ENCODE results near the gene TXNDC17. TPM values are rescaled to one million over a fixed set of nuclear protein-coding genes. Genes with fewer than 3 reads are reported as not detected.

Gene TXNDC17
- total RNA-seq, 6 experiments from 2014 or later: 50.4 to 204 (median 72.1) TPM

DNA sequence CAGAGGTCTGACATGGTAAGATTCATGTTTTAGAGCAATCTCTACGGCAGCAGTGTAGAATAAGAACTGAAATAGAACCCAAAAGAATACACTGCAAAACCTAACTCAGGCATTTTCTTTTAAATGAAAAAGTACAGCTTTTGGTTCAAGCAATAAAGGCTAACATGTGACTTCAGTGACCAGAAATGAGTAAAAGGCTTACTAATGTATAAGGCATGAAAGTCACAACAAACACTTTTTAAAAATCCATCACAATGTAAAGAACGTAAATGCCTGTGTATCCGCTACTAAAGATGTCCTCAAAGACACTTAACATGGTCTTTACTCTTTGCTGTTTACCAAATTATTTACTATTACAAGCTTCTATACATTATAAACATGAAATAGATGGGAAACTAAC is 16.9 kb upstream of the TXNDC17 start:
- no peak overlapping the region for H3K27ac ChIP-seq
- intact Hi-C loops (cut with DNase I): no loop called here
- WGBS (ENCODE audit: insufficient coverage, low coverage, low lambda C conversion rate, missing lambda C conversion rate): 82% methylated on average over 3 of the region's 3 CpGs
- DNase-seq (no peak), ATAC-seq (no peak)
- no peaks in the 10 kb centered on the region for H3K9me3 ChIP-seq
- TF ChIP-seq, protein P1, sequence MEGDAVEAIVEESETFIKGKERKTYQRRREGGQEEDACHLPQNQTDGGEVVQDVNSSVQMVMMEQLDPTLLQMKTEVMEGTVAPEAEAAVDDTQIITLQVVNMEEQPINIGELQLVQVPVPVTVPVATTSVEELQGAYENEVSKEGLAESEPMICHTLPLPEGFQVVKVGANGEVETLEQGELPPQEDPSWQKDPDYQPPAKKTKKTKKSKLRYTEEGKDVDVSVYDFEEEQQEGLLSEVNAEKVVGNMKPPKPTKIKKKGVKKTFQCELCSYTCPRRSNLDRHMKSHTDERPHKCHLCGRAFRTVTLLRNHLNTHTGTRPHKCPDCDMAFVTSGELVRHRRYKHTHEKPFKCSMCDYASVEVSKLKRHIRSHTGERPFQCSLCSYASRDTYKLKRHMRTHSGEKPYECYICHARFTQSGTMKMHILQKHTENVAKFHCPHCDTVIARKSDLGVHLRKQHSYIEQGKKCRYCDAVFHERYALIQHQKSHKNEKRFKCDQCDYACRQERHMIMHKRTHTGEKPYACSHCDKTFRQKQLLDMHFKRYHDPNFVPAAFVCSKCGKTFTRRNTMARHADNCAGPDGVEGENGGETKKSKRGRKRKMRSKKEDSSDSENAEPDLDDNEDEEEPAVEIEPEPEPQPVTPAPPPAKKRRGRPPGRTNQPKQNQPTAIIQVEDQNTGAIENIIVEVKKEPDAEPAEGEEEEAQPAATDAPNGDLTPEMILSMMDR (IDR thresholded peaks at IDR 0.05): no peak
- TF ChIP-seq POLR2A (IDR thresholded peaks at IDR 0.05): no peak
- no peaks in the 10 kb centered on the region for H3K27me3 ChIP-seq
- H3K4me1 ChIP-seq: no peaks in the 10 kb centered on the region
- H3K36me3 ChIP-seq: peaks cover 0 to 10% (median 6%) of the 10 kb centered on the region in 4 donors
- no peak overlapping the region for H3K4me3 ChIP-seq

DNA sequence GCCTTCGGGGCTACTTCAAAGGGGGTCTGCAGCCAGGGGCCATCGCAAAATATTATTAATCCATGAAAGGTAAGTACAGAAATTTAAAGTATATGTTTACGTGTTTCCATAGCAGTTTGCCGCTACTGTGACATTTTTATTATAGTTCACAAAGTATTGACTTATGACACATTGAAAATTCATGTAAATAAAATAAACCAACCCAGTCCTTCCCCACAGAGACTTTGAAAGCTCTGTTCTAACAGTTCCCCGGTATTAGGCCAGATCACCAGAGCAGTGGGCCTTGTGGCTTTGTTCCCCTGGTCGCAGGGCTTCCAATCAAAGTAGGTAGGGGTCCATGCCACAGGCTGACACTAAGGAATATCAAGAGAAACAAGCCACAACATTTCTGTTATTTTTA is 14.2 kb upstream of the TXNDC17 start:
- Histone ChIP-seq H3K36me3 (peaks cover 0 to 13% (median 10%) of the 10 kb centered on the region in 4 donors), H3K4me1 (no peaks in the 10 kb centered on the region), H3K4me3 (no peak overlapping the region), H3K27ac (no peak overlapping the region), H3K9me3 (no peaks in the 10 kb centered on the region), H3K27me3 (no peaks in the 10 kb centered on the region)
- TF ChIP-seq, protein P1 (IDR thresholded peaks at IDR 0.05): no peak
- TF ChIP-seq POLR2A (IDR thresholded peaks at IDR 0.05): no peak
- ATAC-seq: no peak
- no peak for DNase-seq
- intact Hi-C loops (cut with DNase I): no loop called here
- 94% methylated on average over 6 of the region's 6 CpGs for WGBS (ENCODE audit: insufficient coverage, low coverage, low lambda C conversion rate, missing lambda C conversion rate)

DNA sequence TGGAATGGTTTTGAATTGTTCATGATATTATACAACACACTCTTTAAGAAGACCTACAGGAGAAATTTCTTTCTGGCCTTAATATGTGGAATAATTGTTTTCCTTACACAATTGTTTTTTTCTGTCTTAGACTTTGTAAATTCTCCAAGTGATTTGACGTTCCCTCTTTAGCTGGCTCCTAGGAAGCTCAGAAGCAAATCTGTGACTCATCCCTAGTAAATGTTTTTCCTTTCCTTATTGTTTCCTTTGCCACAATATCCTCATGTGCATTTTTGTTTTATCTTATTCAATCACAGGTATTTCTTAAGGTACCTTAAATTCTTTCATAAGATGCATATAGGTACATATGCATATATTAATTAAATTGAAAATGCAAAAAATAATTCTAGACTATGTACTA is 13.8 kb upstream of the TXNDC17 start:
- H3K4me3 ChIP-seq: no peak overlapping the region
- no peaks in the 10 kb centered on the region for H3K27me3 ChIP-seq
- no peaks in the 10 kb centered on the region for H3K4me1 ChIP-seq
- 70% methylated on average over 1 of the region's 1 CpG for WGBS (ENCODE audit: insufficient coverage, low coverage, low lambda C conversion rate, missing lambda C conversion rate)
- no peaks in the 10 kb centered on the region for H3K9me3 ChIP-seq
- DNase-seq (no peak), ATAC-seq (no peak)
- intact Hi-C loops (cut with DNase I): no loop called here
- TF ChIP-seq, protein P1 (IDR thresholded peaks at IDR 0.05): no peak
- no peak for TF ChIP-seq POLR2A (IDR thresholded peaks at IDR 0.05)
- no peak overlapping the region for H3K27ac ChIP-seq
- peaks cover 0 to 13% (median 8%) of the 10 kb centered on the region in 4 donors for H3K36me3 ChIP-seq

DNA sequence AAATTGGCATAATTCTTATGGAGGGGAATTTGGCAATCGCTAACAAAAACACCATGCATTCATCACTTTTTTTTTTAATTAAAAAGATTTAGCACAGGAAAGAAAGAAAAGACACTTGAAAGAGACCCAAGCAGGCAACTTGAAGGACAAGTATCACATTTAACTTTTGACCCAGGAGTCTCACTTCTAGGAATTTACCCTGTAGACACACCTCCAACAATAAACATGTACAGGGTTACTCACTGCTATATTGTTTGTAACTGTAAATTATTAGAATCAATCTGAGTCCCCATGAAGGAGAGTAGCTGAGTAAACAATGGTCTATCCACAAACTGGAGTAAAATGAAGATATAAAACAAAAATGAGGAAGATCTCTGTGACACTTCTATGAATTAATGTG is 10.5 kb upstream of the TXNDC17 start:
- no peak overlapping the region for H3K4me3 ChIP-seq
- WGBS (ENCODE audit: insufficient coverage, low coverage, low lambda C conversion rate, missing lambda C conversion rate): 100% methylated on average over 1 of the region's 1 CpG
- H3K27me3 ChIP-seq: no peaks in the 10 kb centered on the region
- TF ChIP-seq, protein P1 (IDR thresholded peaks at IDR 0.05): no peak
- no peak for TF ChIP-seq POLR2A (IDR thresholded peaks at IDR 0.05)
- ATAC-seq (no peak), DNase-seq (no peak)
- peaks cover 0 to 29% (median 9%) of the 10 kb centered on the region in 4 donors for H3K36me3 ChIP-seq
- no peaks in the 10 kb centered on the region for H3K9me3 ChIP-seq
- intact Hi-C loops (cut with DNase I): loop anchor here in 1 of 2 donors (10.0 kb wide), 2 partner anchors 56 to 156 kb away; no protein-coding TSS in a partner anchor
- H3K4me1 ChIP-seq: no peaks in the 10 kb centered on the region
- H3K27ac ChIP-seq: no peak overlapping the region

DNA sequence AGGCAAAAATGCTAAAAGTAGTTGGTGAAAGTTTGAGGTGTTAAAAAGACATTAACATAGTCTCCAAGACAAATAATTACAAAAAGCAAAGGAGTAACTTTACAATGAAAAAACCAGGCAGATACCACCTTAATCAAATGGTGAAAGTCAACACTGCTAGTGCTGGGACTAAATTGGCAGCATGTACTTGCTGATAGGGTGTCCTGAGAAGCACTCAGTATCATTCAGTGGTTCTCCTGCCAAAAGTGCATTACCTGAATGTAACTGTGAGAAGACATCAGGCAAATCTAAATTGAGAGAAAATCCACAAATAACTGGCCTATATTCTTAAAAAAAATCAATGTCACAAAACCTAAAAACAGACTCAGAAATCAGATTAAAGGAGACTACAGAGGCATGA is 8.3 kb upstream of the TXNDC17 start:
- Histone ChIP-seq H3K36me3 (peaks cover 0 to 27% (median 9%) of the 10 kb centered on the region in 4 donors), H3K4me3 (no peak overlapping the region), H3K27ac (no peak overlapping the region), H3K4me1 (no peaks in the 10 kb centered on the region), H3K27me3 (no peaks in the 10 kb centered on the region), H3K9me3 (no peaks in the 10 kb centered on the region)
- intact Hi-C loops (cut with DNase I): loop anchor here in 1 of 2 donors (10.0 kb wide), 2 partner anchors 58 to 158 kb away; no protein-coding TSS in a partner anchor
- TF ChIP-seq POLR2A (IDR thresholded peaks at IDR 0.05): no peak
- TF ChIP-seq, protein P1 (IDR thresholded peaks at IDR 0.05): no peak
- ATAC-seq (no peak), DNase-seq (no peak)
